ENCODE data around the gene KCNJ1.

Gene KCNJ1

DNA sequence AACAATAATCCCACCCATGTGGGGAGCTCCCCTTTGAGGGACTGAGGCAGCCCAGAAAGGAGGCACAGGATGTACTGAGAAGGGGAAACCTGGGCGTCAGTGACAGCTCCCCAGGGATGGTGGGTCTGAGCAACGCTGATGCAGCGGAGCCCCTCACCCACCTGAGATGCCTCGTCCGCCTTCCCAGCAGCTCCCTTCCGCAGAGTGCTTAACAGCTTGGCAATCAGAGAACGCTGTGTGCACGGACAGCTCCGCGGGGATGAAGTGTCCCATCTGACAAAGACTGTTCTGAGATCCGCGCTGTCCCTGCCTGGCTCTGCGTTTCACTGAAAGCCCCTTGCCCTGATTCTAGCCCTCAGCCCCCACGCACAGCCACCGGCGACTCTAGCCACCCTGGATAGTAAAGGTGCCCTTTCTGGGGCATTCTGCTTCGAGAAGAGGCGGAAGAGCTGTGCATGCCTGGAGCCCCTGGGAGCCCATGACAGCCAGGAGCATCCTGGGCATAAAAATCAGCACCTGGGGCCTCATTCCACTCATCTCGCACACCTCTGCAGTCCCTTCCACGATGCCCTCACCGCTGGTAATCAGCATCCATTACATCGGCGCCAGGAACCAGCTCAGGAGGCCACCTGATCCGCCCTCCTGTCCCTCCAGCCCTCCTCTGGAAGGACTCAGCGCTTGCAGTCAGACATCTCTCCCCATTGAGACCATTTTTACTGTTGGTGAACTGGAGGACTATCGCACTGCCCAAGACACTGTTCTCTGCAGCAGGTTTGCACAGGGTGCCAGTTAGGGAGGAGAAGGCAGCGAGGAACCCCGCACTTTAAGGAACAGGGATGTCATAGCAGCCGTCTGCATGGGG, 34.8 kb upstream of the KCNJ1 start:
- DNase-seq: no peak

DNA sequence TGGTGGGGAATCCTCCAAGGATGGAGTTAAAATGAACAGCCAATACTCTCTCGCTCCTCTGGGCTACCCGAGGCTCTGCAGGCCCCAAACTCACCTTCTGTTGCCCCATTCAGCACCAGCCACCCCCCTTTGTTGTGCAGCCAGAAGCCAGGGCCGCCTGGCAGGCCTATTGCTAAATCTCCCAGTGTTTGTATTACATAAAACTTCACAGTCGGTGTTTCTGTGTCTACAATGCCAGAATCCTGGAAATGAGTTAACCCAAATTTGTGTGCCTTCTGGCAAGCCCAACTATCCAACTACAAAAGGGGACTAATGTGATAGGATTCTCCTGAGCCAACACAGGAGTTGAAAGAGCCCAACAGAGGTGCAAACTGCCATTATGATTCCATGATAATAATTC, 33.4 kb upstream of the KCNJ1 start:
- DNase-seq: no peak

DNA sequence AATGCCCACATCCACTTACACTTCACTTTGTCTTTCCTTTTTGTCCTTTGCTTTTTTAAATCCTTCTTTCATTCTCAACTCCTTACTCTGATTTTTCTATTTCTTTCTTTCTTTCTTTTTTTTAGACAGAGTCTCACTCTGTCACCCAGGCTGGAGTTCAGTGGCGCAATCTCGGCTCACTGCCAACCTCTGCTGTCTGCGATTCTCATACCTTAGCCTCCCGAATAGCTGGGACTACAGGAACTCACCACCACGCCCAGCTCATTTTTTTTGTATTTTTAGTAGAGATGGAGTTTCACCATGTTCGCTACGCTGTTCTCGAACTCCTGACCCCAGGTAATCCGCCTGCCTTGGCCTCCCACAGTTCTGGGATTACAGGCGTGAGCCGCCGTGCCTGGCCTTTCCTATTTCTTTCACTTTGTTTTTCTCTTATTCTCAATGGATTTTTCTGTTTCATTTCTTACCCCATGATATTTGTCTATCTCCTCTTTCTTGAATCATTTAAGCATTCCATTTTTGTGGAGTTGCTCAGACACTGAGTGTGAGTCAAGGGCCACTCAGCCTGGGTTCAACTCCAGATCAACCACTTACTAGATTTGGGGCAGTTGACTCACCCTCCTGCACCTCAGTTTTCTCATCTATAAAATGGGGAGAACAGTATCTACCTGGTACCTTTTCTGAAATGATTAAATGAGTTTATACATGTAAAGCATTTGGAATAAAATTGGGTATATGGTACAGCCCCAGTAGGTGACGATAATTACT, 31.7 kb upstream of the KCNJ1 start:
- no peak for DNase-seq

DNA sequence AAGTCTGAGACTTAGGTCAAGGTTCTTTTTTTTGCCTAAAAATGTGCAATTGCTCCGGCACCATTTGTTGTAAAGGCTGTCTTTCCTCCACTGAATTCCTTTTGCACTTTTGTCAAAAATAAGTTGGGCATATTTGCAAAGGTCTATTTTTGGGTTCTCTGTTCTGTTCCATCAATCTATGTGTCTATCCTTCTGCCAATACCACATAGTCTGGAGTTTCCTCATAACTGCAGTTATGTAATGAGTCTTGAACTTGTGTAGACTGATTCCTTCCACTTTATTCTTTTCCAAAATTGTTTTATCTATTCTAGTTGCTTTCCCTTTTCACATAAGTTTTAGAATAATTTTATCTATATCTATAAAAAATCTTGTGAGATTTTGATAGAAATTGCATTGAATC, 30.7 kb upstream of the KCNJ1 start:
- no peak for DNase-seq

DNA sequence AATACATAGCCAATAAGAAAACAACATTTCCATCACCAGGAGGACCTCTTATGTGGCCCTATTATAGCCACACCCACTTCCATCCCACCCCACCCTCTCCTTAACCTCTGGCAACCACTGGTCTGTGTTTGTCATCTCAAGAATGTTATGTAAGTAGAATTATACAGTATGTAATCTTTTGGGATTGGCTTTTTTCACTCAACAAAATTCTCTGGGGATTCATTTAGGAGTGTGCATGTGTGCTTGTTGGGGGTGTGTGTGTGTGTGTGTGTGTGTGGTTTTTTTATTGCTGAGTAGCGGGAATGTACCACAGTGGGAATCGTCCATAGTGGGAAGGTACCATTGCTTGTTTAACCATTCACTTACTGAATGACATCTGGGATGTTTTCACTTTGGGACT, 29.3 kb upstream of the KCNJ1 start:
- no peak for DNase-seq

DNA sequence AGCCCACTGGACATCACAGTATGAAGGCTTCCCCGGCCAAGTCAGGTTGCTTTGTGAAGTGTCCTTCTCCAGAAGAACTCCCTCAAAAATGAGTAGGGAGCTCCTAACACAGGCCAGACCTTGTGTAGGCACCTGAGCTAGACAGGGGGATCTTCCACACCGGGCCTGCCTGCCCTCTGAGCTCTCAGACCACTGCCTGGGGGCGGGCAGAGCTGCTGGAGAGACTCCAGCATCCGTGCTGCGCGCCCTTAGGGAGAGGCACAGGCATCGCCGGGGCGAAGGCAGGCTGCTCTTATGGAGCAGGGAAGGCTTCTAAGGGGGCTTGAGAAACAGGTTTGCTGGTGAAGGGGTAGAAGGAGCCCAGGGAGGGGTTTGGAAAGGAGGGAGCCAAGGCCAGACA, 28.4 kb upstream of the KCNJ1 start:
- DNase-seq: no peak

DNA sequence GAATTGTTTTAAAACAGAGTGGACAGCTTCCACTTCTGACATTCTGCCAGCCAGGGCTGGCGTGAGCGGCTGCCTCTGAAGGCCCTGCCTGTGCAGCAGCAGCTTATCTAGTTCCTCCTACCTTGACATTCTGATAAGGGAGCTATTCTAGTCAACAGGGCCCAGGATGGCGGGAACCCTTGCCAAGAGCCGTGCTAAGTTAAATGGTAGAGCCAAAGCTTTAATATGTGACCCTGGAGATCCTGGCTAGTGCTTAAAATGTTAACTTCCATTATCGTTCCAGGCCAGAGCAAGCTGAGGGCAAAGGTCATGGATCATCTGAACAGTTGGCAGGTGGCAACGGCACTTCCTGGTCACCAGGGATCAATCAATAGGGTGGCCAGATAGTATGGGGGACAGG, 27.6 kb upstream of the KCNJ1 start:
- no peak for DNase-seq

DNA sequence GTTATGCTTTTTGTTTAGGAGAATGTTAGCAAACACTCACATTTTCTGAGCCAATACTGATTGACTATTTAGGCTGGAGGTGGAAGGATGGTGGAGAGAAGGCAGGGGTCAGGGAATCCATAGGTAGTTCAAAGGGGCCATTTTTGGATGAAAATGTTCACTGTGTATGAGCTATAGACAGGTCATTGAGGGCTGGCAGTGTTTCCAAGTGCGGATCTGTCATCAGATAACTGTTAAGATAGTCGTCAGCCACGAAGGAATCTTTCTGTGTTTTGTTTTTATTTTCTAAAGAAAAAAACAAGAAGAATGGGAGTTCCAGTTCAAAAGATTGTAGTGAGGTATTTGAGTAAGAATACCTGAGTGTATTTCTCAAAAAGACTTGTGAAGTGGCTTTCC, 27.2 kb upstream of the KCNJ1 start:
- no peak for DNase-seq

DNA sequence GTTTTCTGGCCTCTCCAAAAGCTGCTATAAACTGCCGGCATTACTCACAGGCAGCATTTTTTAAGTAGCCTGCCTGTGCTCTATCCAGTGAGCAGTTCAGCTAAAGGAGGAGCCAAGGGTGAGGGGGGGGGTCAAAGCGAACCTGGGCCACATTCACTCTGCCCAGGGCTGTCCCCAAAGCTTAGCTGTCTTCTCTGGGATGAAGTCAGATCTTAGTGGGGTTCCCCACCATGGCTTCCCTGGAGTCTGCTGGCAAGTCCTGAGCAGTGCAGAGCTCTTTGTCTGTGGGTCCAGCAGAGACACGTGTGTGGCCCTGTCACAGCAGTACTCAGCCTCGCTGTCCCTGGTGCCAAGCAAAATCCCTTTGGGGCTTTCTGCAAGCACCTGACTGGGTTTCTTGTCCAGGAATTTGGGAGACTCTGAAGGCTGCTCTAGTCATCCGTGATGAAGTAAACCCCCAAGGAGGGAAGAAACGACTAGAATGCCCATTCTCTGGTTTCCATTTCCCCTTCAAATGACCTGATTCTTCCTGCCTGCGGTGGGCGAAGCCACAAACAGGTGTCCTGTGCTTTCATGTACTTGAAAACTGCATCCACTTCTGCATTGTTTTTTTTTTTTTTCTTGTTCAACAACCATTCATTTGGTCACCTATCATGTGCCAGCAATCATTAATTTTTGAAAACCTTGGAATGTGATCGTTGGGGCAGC, 26.6 kb upstream of the KCNJ1 start:
- no peak for DNase-seq

DNA sequence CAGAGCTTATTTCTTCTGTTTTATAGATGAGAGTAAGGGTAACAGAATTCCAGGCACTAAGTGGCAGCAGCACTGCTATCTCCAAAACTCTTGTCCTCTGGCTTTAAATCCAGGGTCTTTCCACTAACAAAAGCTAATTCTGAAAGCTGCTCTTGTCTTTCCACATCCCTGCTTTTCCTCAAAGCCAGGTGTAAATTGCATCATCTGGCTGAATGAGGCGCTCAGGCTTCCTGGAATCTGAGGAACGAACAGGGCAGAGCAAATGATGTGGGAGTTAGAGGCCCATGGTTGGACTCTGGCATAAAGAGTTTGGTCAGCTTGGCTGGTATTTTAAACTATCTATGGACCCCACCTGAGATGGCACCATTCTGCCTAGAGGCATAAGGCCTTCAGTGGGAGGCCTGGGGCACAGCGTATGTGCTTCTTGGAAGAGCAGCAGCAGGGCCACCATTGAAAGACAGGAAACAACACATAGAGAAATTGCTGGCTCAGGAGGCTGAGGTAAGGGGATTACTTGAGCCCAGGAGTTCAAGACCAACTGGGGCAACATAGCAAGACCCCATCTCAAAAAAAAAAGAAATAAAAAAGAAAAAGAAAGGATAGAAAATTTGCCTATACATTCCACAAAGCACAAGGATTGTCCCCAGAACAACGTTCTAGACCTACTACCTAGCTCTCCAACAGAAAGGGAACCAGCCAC, 25.9 kb upstream of the KCNJ1 start:
- no peak for DNase-seq

DNA sequence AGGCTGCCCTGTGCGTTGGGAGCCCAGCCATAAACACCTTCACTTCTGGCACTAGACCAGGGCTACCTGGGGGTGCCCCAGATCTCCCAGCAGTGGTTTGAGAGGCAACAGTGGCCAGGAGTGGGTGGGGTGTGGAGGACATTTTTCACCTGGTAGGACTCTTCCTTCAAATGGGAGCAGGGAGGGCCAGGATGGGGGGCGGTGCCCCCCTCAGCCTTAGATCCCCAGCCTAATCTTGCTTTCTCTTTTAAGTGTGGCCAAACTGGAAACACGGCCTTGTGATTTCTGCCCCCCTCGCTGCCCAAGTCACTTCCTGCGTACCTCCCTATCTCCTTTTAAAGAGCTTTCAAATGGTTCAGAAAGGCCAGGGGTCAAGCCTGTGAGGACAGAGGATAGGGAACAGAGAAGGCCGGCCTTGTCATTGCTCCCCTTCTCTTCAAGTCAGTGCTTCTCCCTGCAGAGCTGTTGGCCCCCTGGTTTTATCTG, 24.9 kb upstream of the KCNJ1 start:
- DNase-seq: no peak

DNA sequence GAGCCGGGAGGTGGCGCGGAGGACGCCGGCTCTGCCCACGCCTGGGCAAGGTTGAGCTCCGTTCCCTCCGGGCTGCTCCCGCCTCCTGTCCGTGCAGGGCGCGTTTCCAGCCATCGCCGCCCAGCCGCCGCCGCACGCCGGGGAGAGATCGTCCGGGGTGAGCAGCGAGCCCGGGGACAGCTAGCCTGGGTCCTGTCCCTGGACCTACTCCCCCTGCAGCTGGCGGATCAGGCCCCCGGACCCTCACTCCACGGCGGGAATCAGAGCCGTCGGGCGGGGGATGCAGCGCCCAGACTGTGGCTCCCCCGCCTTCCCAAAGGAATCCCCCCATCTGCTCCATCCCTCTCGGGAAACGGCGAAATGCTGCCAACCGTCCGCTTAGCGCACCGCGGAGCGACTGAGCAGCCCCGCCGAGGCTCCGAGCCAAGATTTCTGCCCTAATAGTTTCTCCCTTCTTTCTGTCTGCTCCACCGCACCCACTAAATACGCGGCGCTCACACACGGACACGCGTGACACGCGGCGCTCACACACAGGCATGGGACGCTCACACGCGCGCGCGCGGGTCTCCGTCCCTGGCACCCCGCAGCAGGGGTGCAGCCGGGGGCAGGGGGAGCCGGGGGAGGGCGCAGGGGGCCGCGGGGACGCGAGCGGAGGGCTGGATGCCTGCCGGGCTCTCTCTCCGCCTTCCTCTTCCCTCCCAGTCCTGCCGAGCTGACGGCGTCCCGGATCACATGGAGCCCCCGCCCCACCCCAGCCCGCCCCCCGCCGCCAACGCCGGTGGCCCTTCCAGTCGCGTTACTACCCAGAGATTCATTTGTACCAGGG, 23.7 kb upstream of the KCNJ1 start, which contains the start of gene KCNJ5:
TSS of gene KCNJ5 (plus strand) at position 814 of the 826 bp plus-strand sequence. CDS start 19,918 bp downstream, outside the sequence.
- peak; percentile 27 for DNase-seq

DNA sequence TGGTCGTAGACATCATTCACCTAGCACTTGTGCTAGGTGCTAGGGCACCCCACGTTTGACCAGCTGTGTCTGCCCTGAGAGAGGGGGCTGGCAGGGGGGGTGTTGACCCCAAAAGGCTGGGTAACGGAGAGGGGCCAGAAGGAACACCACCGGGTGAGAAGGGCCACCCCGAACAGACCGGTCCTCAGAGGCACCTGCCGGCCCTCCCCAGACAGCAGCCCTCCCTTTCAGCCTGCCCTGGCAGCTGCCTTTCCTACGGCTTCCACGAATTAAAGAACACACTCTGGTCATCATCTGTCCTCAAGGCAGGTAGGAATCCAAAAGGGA, 23.1 kb upstream of the KCNJ1 start:
- DNase-seq: no peak

DNA sequence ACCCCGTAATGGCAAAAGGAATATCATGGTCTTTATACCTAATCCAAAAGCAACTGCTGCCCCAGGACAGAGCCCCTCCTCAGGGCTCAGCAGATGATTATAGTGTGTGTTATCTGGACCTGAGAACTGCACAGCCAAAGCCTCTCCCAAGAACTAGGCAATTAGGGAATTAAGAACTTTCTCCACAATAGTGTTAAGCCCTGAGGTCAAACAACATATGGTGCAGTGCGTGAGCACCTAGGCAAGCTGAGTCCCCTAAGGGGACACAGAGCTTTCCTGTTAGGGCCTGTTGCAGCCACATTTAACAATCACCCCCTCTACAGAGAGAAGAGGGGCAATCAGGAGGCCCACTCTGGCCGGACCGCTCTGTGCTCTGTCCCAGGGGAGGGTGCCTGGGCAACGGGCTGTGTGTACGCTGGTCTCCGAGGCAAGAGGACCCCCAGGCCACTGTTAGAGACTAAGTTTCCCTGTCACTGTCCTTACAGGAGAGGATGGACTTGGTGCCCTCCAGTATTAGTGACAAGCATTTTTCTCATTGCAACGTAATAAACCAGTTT, 22.6 kb upstream of the KCNJ1 start:
- DNase-seq: no peak

DNA sequence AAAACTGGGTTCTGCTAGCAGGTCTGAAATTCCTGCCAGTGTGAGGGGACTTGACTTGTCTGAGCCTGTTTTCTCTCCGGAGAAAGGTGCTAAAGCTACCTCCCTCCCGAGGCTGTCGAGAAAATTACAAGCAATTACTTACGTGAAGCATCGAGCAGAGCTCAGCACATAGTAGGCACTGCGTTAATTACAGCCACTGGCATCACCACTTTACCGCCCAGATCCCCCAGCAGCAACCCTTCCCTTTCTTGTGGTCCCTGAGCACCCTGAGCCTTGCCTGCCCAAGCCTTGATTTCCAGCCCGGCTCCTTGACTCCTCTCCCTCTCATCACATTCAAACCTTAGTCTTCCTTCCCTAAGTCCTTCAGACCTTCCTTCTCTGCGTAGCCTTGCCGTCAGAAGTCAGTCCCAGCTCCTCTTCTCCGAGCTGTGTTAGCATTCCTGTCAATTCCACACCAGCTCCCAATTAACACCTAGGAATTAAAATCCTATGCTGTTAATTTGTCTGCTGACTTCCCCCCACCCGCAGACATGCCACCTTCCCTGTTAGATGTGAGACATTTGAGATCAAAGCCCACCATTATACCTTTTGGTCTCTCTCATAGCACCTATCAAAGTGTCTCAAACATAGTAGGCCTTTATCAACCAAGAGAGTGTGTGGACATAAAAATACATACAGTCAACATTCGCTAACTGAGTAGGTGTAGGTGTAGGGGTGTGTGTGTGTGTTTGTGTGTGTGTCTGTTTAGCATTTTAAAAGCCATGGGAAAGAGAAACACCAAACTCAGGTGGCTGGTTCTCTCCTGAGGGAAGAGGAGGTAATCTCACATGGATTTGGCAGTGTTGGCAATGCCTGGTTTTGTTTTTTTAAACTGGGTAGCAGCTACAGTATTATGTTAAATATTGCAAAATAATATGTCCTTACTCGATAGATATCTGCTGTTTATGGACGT, 21.2 kb upstream of the KCNJ1 start:
- DNase-seq: no peak

DNA sequence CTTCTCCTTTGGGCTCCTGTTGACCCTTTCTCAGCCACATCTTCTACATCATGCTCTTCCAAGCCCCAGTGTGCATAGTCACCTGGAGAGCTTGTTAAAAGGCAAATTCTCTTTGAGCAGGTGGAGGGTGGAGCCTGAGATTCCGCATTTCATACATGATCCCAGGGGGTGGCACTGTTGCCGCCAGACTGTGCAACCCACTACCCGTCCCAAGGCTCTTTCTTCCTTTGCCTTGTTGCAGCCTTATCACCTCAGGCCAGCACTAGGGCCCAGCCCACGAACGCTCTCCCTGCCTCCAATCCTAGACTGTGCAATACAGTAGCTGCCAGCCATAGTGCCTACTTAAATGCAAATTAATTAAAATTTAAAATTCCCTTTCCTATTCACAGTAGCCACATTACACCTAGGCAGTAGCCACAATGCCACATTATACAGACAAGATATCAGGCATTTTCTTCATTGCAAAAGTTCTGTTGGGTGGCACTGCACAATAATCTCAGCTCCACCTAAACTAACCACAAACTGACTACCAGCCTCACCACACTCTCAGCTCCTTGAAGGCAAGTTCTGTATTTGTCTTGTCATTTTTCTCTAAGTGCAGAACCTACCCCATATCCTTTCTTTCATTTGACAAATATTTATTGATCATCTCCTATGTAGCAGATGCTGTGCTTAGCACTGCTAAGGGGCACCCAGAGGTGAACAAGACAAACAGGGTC, 19.5 kb upstream of the KCNJ1 start:
- DNase-seq: peak; percentile 49

DNA sequence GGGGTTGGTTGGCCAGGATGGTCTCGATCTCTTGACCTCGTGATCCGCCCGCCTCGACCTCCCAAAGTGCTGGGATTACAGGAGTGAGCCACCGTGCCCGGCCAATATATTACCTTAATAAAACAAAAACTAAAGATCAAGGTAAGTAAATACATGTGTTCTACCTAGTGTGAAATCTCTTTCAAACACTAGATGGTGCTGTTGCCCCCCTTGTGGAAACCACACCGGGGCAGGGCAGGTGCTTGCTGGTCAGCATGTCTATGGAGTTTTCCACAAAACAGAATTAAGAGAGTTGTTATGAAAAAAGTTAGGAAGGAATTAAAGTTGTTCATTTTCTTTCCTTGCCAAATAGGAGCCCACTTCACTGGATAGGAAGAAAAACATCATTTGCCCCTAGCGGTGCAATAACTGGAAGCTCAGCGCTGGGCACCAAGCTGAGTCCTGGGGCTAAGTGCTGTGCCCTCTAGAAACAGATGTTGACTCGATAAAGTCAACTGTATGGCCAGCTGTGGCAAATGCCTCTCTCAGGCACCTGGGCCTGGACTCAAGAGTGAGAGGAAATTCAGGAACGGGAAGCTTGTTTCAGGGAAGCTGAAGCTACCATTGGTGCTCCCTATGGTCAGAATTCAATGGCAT, 17.7 kb upstream of the KCNJ1 start:
- peak; percentile 41 for DNase-seq

DNA sequence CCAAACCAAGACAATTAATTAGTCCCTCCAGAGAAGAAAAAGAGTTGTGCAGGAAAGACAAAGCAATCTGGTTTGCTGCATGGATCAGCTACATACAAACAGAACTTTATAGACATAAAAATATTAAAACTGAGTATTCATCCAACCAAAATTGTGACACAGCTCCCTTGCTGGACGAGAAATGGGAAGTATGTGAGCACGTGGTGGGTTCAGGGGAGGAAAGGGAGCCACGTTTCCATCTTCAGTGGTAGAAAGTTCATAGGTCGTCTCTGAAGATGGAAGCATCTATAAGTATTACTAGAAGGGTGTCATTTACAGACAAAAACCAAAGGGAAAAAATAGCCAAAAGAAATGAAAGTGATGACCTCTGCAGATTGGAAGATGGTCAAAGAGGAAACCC, 17.0 kb upstream of the KCNJ1 start:
- DNase-seq: no peak

DNA sequence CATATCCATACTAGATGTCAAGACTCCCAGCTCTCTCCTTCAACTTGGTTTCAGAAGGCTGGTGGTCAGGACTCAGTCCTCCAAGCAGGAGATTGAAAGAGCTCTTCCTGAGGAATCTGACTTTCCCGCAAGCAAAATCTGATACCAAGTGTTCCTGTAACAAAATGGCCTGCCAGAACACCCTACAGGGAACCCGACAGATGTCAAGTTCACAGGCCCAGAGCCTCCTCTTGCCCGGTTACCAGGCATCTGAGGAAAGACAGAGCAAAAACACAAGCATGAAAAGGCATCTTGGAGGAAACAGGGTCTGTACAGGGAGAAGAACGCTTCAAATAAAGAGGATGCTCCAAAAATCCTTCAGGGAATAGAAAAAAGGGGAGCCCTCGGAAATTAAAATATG, 15.4 kb upstream of the KCNJ1 start:
- no peak for DNase-seq
